H9 (cell line): ENCODE results near the gene WNT3A. TPM values are rescaled to one million over a fixed set of nuclear protein-coding genes. Genes with fewer than 3 reads are reported as not detected.
"Not testable (repeated sequence)": the region's sequence is repeated elsewhere in the genome, so short reads cannot be mapped to it uniquely, and the experiment has no call there.

ENCODE experiments used
- DNase-seq: peaks from one replicate; pipeline ENCODE4 v3.0.0-alpha.2; 2017
- H2AFZ ChIP-seq: one replicate; pipeline ENCODE4 v1.6.1; 2013; ENCODE audit warnings: mild to moderate bottlenecking, low read length, control low read depth, moderate library complexity
- H2AK5ac ChIP-seq: 2 replicates; pipeline ENCODE4 v1.6.1; 2013; ENCODE audit warnings: low read length, control low read depth, mixed read lengths; ENCODE audit not compliant: insufficient read length
- H2BK120ac ChIP-seq: one replicate; pipeline ENCODE4 v1.6.1; 2013; ENCODE audit warnings: low read depth, mild to moderate bottlenecking, low read length, control low read depth, inconsistent platforms; ENCODE audit not compliant: poor library complexity, severe bottlenecking
- H2BK12ac ChIP-seq: 2 replicates; pipeline ENCODE4 v1.6.1; 2013; ENCODE audit warnings: low read length, control low read depth, mixed read lengths, low read depth; ENCODE audit not compliant: insufficient read length
- H2BK15ac ChIP-seq: 2 replicates; pipeline ENCODE4 v1.6.1; 2013; ENCODE audit warnings: low read depth, low read length, control low read depth
- H2BK20ac ChIP-seq: one replicate; pipeline ENCODE4 v1.6.1; 2013; ENCODE audit warnings: low read depth, mild to moderate bottlenecking, low read length, control low read depth, inconsistent platforms; ENCODE audit not compliant: poor library complexity, severe bottlenecking
- H2BK5ac ChIP-seq: 2 replicates; pipeline ENCODE4 v1.6.1; 2013; ENCODE audit warnings: low read length, control low read depth, mixed read lengths; ENCODE audit not compliant: insufficient read length
- H3K14ac ChIP-seq: 2 replicates; pipeline ENCODE4 v1.6.1; 2013; ENCODE audit warnings: low read length, control low read depth; ENCODE audit not compliant: insufficient read depth
- H3K18ac ChIP-seq: 2 replicates; pipeline ENCODE4 v1.6.1; 2013; ENCODE audit warnings: low read depth, mild to moderate bottlenecking, mixed read lengths, low read length, control low read depth; ENCODE audit not compliant: insufficient read length
- H3K23ac ChIP-seq: 2 replicates; pipeline ENCODE4 v1.6.1; 2013; ENCODE audit warnings: low read length, control low read depth, mixed read lengths, low read depth; ENCODE audit not compliant: insufficient read length
- H3K23me2 ChIP-seq: 2 replicates; pipeline ENCODE4 v1.6.1; 2013; ENCODE audit warnings: low read depth, mild to moderate bottlenecking, mixed read lengths, low read length, control low read depth; ENCODE audit not compliant: insufficient read length, poor library complexity, severe bottlenecking
- H3K27ac ChIP-seq: 2 replicates; pipeline ENCODE4 v1.5.1; 2013; ENCODE audit warnings: low read length, control low read depth, mixed read lengths, low read depth; ENCODE audit not compliant: insufficient read length
- H3K27me3 ChIP-seq: 2 replicates; pipeline ENCODE4 v1.6.1; 2013; ENCODE audit warnings: low read length, control low read depth, inconsistent platforms; ENCODE audit not compliant: insufficient read depth
- H3K4ac ChIP-seq: 2 replicates; pipeline ENCODE4 v1.6.1; 2013; ENCODE audit warnings: low read depth, mild to moderate bottlenecking, control low read depth, inconsistent platforms, low read length, moderate library complexity
- H3K4me1 ChIP-seq: 2 replicates; pipeline ENCODE4 v1.6.1; 2013; ENCODE audit warnings: low read length, control low read depth, inconsistent platforms; ENCODE audit not compliant: insufficient read depth
- H3K4me2 ChIP-seq: 2 replicates; pipeline ENCODE4 v1.6.1; 2013; ENCODE audit warnings: low read length, control low read depth, mixed read lengths; ENCODE audit not compliant: insufficient read length, insufficient read depth
- H3K56ac ChIP-seq: 2 replicates; pipeline ENCODE4 v1.6.1; 2013; ENCODE audit warnings: low read depth, mild to moderate bottlenecking, mixed read lengths, low read length, control low read depth; ENCODE audit not compliant: insufficient read length
- H3K79me1 ChIP-seq: 2 replicates; pipeline ENCODE4 v1.6.1; 2013; ENCODE audit warnings: low read depth, mild to moderate bottlenecking, moderate library complexity, low read length, control low read depth, inconsistent platforms; ENCODE audit not compliant: insufficient read depth, poor library complexity, severe bottlenecking
- H3K79me2 ChIP-seq: 2 replicates; pipeline ENCODE4 v1.6.1; 2013; ENCODE audit warnings: low read length, control low read depth, inconsistent platforms; ENCODE audit not compliant: insufficient read depth
- H3K9ac ChIP-seq: 2 replicates; pipeline ENCODE4 v1.6.1; 2013; ENCODE audit warnings: low read length, control low read depth, mixed read lengths; ENCODE audit not compliant: insufficient read length; ENCODE audit errors: extremely low read depth
- H3K9me3 ChIP-seq: one replicate; pipeline ENCODE4 v1.6.1; 2013; ENCODE audit warnings: low read depth, low read length, inconsistent platforms; ENCODE audit not compliant: control insufficient read depth
- H3T11ph ChIP-seq: one replicate; pipeline ENCODE4 v1.6.1; 2013; ENCODE audit warnings: mild to moderate bottlenecking, low read length, control low read depth, inconsistent platforms
- H4K20me1 ChIP-seq: one replicate; pipeline ENCODE4 v1.6.1; 2013; ENCODE audit not compliant: control insufficient read depth, insufficient read length, insufficient read depth
- H4K5ac ChIP-seq: 2 replicates; pipeline ENCODE4 v1.6.1; 2013; ENCODE audit warnings: low read depth, mild to moderate bottlenecking, mixed read lengths, low read length, control low read depth; ENCODE audit not compliant: insufficient read length
- H4K8ac ChIP-seq: replicated peaks from 2 replicates; pipeline ENCODE4 v1.6.1; 2013; ENCODE audit warnings: low read length, control low read depth, mixed read lengths, low read depth; ENCODE audit not compliant: insufficient read length
- H4K91ac ChIP-seq: 2 replicates; pipeline ENCODE4 v1.6.1; 2013; ENCODE audit warnings: low read depth, mild to moderate bottlenecking, moderate library complexity, mixed read lengths, low read length, control low read depth; ENCODE audit not compliant: insufficient read length
- H3K27ac Mint-ChIP-seq, 3 experiments: 2 replicates in 2 of 3; 3 replicates in 1 of 3; pipeline ENCODE4 v1.8.0; 2020 to 2021; ENCODE audit warnings: mixed read lengths in 3 of 3, mild to moderate bottlenecking in 1 of 3, moderate library complexity in 1 of 3
- H3K27me3 Mint-ChIP-seq: 2 replicates; pipeline ENCODE4 v1.8.0; 2021; ENCODE audit warnings: low read depth, mild to moderate bottlenecking, moderate library complexity, mixed read lengths
- H3K36me3 Mint-ChIP-seq, 3 experiments: 2 replicates in 2 of 3; 3 replicates in 1 of 3; pipeline ENCODE4 v1.8.0; 2020 to 2021; ENCODE audit warnings: low read depth in 3 of 3, mixed read lengths in 3 of 3; ENCODE audit not compliant: insufficient read depth in 1 of 3
- H3K4me1 Mint-ChIP-seq, 2 experiments: 2 replicates each; pipeline ENCODE4 v1.8.0; 2020; ENCODE audit warnings: mixed read lengths in 2 of 2
- H3K4me3 Mint-ChIP-seq, 2 experiments: 2 replicates in 1 of 2; 3 replicates in 1 of 2; pipeline ENCODE4 v1.8.0; 2020 to 2021; ENCODE audit warnings: mild to moderate bottlenecking in 2 of 2, mixed read lengths in 2 of 2, moderate library complexity in 1 of 2
- H3K9me3 Mint-ChIP-seq, 2 experiments: 2 replicates in 1 of 2; 3 replicates in 1 of 2; pipeline ENCODE4 v1.8.0; 2020; ENCODE audit warnings: mild to moderate bottlenecking in 2 of 2, mixed read lengths in 2 of 2, moderate library complexity in 1 of 2
- WGBS: extraction: QIAGEN DNeasy Blood & Tissue Kit; methylation state at CpG from one replicate; pipeline ENCODE4 v1.1.7; 2013; ENCODE audit warnings: missing lambda C conversion rate, low lambda C conversion rate, mixed read lengths; ENCODE audit not compliant: insufficient read length; ENCODE audit errors: extremely low coverage; 5-methylcytosine and 5-hydroxymethylcytosine counted together
- total RNA-seq: library from RNA; stranded (reverse); gene quantifications from 2 replicates; pipeline ENCODE4 v1.2.1, GENCODE V29; 2021

The WNT3A gene
- total RNA-seq, 1 experiment from 2014 or later: 0.17 TPM

- not testable (repeated sequence) for H3K27me3 Mint-ChIP-seq, H3K14ac ChIP-seq, H3K23ac ChIP-seq, H2BK15ac ChIP-seq, H4K5ac ChIP-seq, H4K8ac ChIP-seq, H3K23me2 ChIP-seq, H3K27ac Mint-ChIP-seq, H3K27me3 ChIP-seq, H2AK5ac ChIP-seq, H4K91ac ChIP-seq, H3K9ac ChIP-seq, H2BK12ac ChIP-seq, H2BK5ac ChIP-seq, H4K20me1 ChIP-seq, H3K27ac ChIP-seq, H3K4ac ChIP-seq, H3K4me2 ChIP-seq, H3K9me3 ChIP-seq, H2AFZ ChIP-seq, H3K79me2 ChIP-seq, DNase-seq, H3K4me1 ChIP-seq, H3K4me3 Mint-ChIP-seq, H3K9me3 Mint-ChIP-seq, H3K18ac ChIP-seq, H3K36me3 Mint-ChIP-seq, H2BK120ac ChIP-seq, H2BK20ac ChIP-seq, H3K4me1 Mint-ChIP-seq, H3K79me1 ChIP-seq, H3T11ph ChIP-seq, H3K56ac ChIP-seq
- WGBS: no CpG with 5 or more reads among the region's 32 CpGs
These were observed 33.0 kb upstream of the WNT3A start for GRCh38 chr1:227973724-227974288.

GRCh38 chr1:227975583-227976283, 31.1 kb upstream of the WNT3A start:
- DNase-seq: not testable (repeated sequence)

More at GRCh38 chr1:227975583-227976283, 31.1 kb upstream of the WNT3A start:
- not testable (repeated sequence) for H3K4me1 Mint-ChIP-seq, H2BK5ac ChIP-seq, H3K23me2 ChIP-seq, H4K20me1 ChIP-seq, H3K36me3 Mint-ChIP-seq, H3K14ac ChIP-seq, H3K27me3 ChIP-seq, H2BK12ac ChIP-seq, H3K4me2 ChIP-seq, H3K9me3 Mint-ChIP-seq, H2BK120ac ChIP-seq, H3K18ac ChIP-seq, H3K79me1 ChIP-seq, H3K27me3 Mint-ChIP-seq, H3K79me2 ChIP-seq, H3K4ac ChIP-seq, H2AK5ac ChIP-seq, H3K56ac ChIP-seq, H4K5ac ChIP-seq, H3K9me3 ChIP-seq, H3K4me1 ChIP-seq, H3K27ac ChIP-seq, H3K27ac Mint-ChIP-seq, H2AFZ ChIP-seq, H4K91ac ChIP-seq, H3K4me3 Mint-ChIP-seq, H3K9ac ChIP-seq, H3T11ph ChIP-seq, H2BK20ac ChIP-seq, H3K23ac ChIP-seq, H4K8ac ChIP-seq, H2BK15ac ChIP-seq
- no CpG with 5 or more reads among the region's 21 CpGs for WGBS
